ENCODE results near the gene TMTC1. TPM values are rescaled to one million over a fixed set of nuclear protein-coding genes. Genes with fewer than 3 reads are reported as not detected.
A peak's percentile ranks its signal among the peaks of the same experiment; 100 is the strongest.

The TMTC1 gene
- total RNA-seq, 6 experiments from 2014 or later: not detected

GRCh38 chr12:29552994-29553748 lies 230.6 kb downstream of the TMTC1 start:
- peaks cover 12% of the 10 kb centered on the region; the same call in 1 of the 2 replicates for H3K9me3 Mint-ChIP-seq
- H3K4me3 Mint-ChIP-seq: no peak overlapping the region
- DNase-seq: no peak
- no peaks in the 10 kb centered on the region for H3K4me1 Mint-ChIP-seq (ENCODE audit: low read depth)
- no peak overlapping the region for H3K27ac Mint-ChIP-seq
- no peaks in the 10 kb centered on the region for H3K27me3 Mint-ChIP-seq (ENCODE audit: insufficient read depth)
- no peaks in the 10 kb centered on the region for H3K36me3 Mint-ChIP-seq (ENCODE audit: low read depth)
- TF ChIP-seq CTCF (IDR thresholded peaks at IDR 0.05): no peak

- peak; percentile 23 for DNase-seq
- Mint-ChIP-seq H3K36me3 (ENCODE audit: low read depth) (no peaks in the 10 kb centered on the region), H3K27ac (no peak overlapping the region), H3K4me3 (no peak overlapping the region), H3K4me1 (ENCODE audit: low read depth) (peaks cover 1% of the 10 kb centered on the region; the same call in 1 of the 2 replicates), H3K27me3 (ENCODE audit: insufficient read depth) (no peaks in the 10 kb centered on the region), H3K9me3 (peaks cover 8% of the 10 kb centered on the region; the same call in 1 of the 2 replicates)
- peak; percentile 85 for TF ChIP-seq CTCF (IDR thresholded peaks at IDR 0.05)
Measured at GRCh38 chr12:29552324-29552927, 231.3 kb downstream of the TMTC1 start.

GRCh38 chr12:29551812-29552211 lies 231.9 kb downstream of the TMTC1 start:
- Mint-ChIP-seq H3K36me3 (ENCODE audit: low read depth) (no peaks in the 10 kb centered on the region), H3K27me3 (ENCODE audit: insufficient read depth) (no peaks in the 10 kb centered on the region; the same call in 1 of the 2 replicates), H3K4me3 (no peak overlapping the region), H3K9me3 (peaks cover 8% of the 10 kb centered on the region; the same call in 1 of the 2 replicates), H3K27ac (no peak overlapping the region), H3K4me1 (ENCODE audit: low read depth) (peaks cover 7% of the 10 kb centered on the region; the same call in 1 of the 2 replicates)
- DNase-seq: no peak
- TF ChIP-seq CTCF (IDR thresholded peaks at IDR 0.05): no peak

DNA sequence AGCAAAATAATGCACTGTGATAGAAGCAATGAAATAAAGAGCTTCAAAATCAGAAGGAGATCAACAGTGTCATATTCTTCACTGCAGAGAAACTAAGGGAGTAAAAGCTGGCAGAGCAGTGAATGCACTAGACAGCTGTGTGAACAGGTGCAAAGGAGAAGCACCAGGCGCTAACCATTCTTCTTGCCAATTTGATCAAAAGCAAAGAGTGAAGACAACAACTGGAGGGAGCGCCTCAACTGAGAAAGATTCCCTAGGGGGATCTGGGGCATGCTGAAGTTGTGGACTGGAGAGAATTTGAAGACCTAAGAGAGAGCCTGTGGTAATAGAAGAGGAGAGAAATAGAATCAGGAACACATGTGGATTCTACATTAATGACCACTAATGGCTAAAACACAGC lies 235.9 kb downstream of the TMTC1 start:
- H3K4me1 Mint-ChIP-seq (ENCODE audit: low read depth): peaks cover 9% of the 10 kb centered on the region; the same call in 1 of the 2 replicates
- H3K4me3 Mint-ChIP-seq: no peak overlapping the region
- H3K9me3 Mint-ChIP-seq: no peaks in the 10 kb centered on the region
- TF ChIP-seq CTCF (IDR thresholded peaks at IDR 0.05): no peak
- H3K27me3 Mint-ChIP-seq (ENCODE audit: insufficient read depth): no peaks in the 10 kb centered on the region; the same call in 1 of the 2 replicates
- no peak for DNase-seq
- no peaks in the 10 kb centered on the region for H3K36me3 Mint-ChIP-seq (ENCODE audit: low read depth)
- H3K27ac Mint-ChIP-seq: no peak overlapping the region

DNA sequence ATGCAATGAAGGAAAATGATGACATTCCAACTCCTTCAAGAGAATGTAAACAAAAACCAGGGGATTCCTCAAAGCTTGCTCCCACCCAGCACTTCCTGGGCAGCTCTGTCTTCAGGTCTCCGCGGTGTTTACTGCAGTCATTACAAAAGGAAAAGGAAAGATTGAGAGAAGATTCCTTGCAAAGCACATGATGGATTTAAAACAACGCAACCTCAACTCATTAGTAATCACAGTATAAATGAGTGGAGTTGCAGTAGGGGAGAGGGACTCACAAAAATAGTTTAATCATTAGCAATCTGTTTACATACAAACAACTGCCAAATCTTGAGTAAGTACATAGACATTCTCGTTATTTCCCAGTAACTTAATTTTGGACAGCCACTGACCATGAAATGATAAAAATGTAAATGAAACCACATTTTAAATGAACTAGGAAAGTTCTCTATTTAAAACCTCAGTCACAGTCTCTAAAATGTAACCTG lies 236.6 kb downstream of the TMTC1 start:
- Mint-ChIP-seq H3K4me1 (ENCODE audit: low read depth) (peaks cover 9% of the 10 kb centered on the region; the same call in 1 of the 2 replicates), H3K36me3 (ENCODE audit: low read depth) (no peaks in the 10 kb centered on the region), H3K9me3 (no peaks in the 10 kb centered on the region), H3K27me3 (ENCODE audit: insufficient read depth) (no peaks in the 10 kb centered on the region; the same call in 1 of the 2 replicates), H3K4me3 (no peak overlapping the region), H3K27ac (no peak overlapping the region)
- no peak for DNase-seq
- TF ChIP-seq CTCF (IDR thresholded peaks at IDR 0.05): no peak

All from HFFc6 (cell line).